H9 (cell line): Measurements from ENCODE around the gene LARGE1. TPM values are rescaled to one million over a fixed set of nuclear protein-coding genes. Genes with fewer than 3 reads are reported as not detected.

Source experiments
- DNase-seq: peaks from one replicate; pipeline ENCODE4 v3.0.0-alpha.2; 2017
- H2AFZ ChIP-seq: one replicate; pipeline ENCODE4 v1.6.1; 2013; ENCODE audit warnings: mild to moderate bottlenecking, low read length, control low read depth, moderate library complexity
- H2AK5ac ChIP-seq: 2 replicates; pipeline ENCODE4 v1.6.1; 2013; ENCODE audit warnings: low read length, control low read depth, mixed read lengths; ENCODE audit not compliant: insufficient read length
- H2BK120ac ChIP-seq: one replicate; pipeline ENCODE4 v1.6.1; 2013; ENCODE audit warnings: low read depth, mild to moderate bottlenecking, low read length, control low read depth, inconsistent platforms; ENCODE audit not compliant: poor library complexity, severe bottlenecking
- H2BK12ac ChIP-seq: 2 replicates; pipeline ENCODE4 v1.6.1; 2013; ENCODE audit warnings: low read length, control low read depth, mixed read lengths, low read depth; ENCODE audit not compliant: insufficient read length
- H2BK15ac ChIP-seq: 2 replicates; pipeline ENCODE4 v1.6.1; 2013; ENCODE audit warnings: low read depth, low read length, control low read depth
- H2BK20ac ChIP-seq: one replicate; pipeline ENCODE4 v1.6.1; 2013; ENCODE audit warnings: low read depth, mild to moderate bottlenecking, low read length, control low read depth, inconsistent platforms; ENCODE audit not compliant: poor library complexity, severe bottlenecking
- H2BK5ac ChIP-seq: 2 replicates; pipeline ENCODE4 v1.6.1; 2013; ENCODE audit warnings: low read length, control low read depth, mixed read lengths; ENCODE audit not compliant: insufficient read length
- H3K14ac ChIP-seq: 2 replicates; pipeline ENCODE4 v1.6.1; 2013; ENCODE audit warnings: low read length, control low read depth; ENCODE audit not compliant: insufficient read depth
- H3K18ac ChIP-seq: 2 replicates; pipeline ENCODE4 v1.6.1; 2013; ENCODE audit warnings: low read depth, mild to moderate bottlenecking, mixed read lengths, low read length, control low read depth; ENCODE audit not compliant: insufficient read length
- H3K23ac ChIP-seq: 2 replicates; pipeline ENCODE4 v1.6.1; 2013; ENCODE audit warnings: low read length, control low read depth, mixed read lengths, low read depth; ENCODE audit not compliant: insufficient read length
- H3K23me2 ChIP-seq: 2 replicates; pipeline ENCODE4 v1.6.1; 2013; ENCODE audit warnings: low read depth, mild to moderate bottlenecking, mixed read lengths, low read length, control low read depth; ENCODE audit not compliant: insufficient read length, poor library complexity, severe bottlenecking
- H3K27ac ChIP-seq: 2 replicates; pipeline ENCODE4 v1.5.1; 2013; ENCODE audit warnings: low read length, control low read depth, mixed read lengths, low read depth; ENCODE audit not compliant: insufficient read length
- H3K27me3 ChIP-seq: 2 replicates; pipeline ENCODE4 v1.6.1; 2013; ENCODE audit warnings: low read length, control low read depth, inconsistent platforms; ENCODE audit not compliant: insufficient read depth
- H3K4ac ChIP-seq: 2 replicates; pipeline ENCODE4 v1.6.1; 2013; ENCODE audit warnings: low read depth, mild to moderate bottlenecking, control low read depth, inconsistent platforms, low read length, moderate library complexity
- H3K4me1 ChIP-seq: 2 replicates; pipeline ENCODE4 v1.6.1; 2013; ENCODE audit warnings: low read length, control low read depth, inconsistent platforms; ENCODE audit not compliant: insufficient read depth
- H3K4me2 ChIP-seq: 2 replicates; pipeline ENCODE4 v1.6.1; 2013; ENCODE audit warnings: low read length, control low read depth, mixed read lengths; ENCODE audit not compliant: insufficient read length, insufficient read depth
- H3K56ac ChIP-seq: 2 replicates; pipeline ENCODE4 v1.6.1; 2013; ENCODE audit warnings: low read depth, mild to moderate bottlenecking, mixed read lengths, low read length, control low read depth; ENCODE audit not compliant: insufficient read length
- H3K79me1 ChIP-seq: 2 replicates; pipeline ENCODE4 v1.6.1; 2013; ENCODE audit warnings: low read depth, mild to moderate bottlenecking, moderate library complexity, low read length, control low read depth, inconsistent platforms; ENCODE audit not compliant: insufficient read depth, poor library complexity, severe bottlenecking
- H3K79me2 ChIP-seq: 2 replicates; pipeline ENCODE4 v1.6.1; 2013; ENCODE audit warnings: low read length, control low read depth, inconsistent platforms; ENCODE audit not compliant: insufficient read depth
- H3K9ac ChIP-seq: 2 replicates; pipeline ENCODE4 v1.6.1; 2013; ENCODE audit warnings: low read length, control low read depth, mixed read lengths; ENCODE audit not compliant: insufficient read length; ENCODE audit errors: extremely low read depth
- H3K9me3 ChIP-seq: one replicate; pipeline ENCODE4 v1.6.1; 2013; ENCODE audit warnings: low read depth, low read length, inconsistent platforms; ENCODE audit not compliant: control insufficient read depth
- H3T11ph ChIP-seq: one replicate; pipeline ENCODE4 v1.6.1; 2013; ENCODE audit warnings: mild to moderate bottlenecking, low read length, control low read depth, inconsistent platforms
- H4K20me1 ChIP-seq: one replicate; pipeline ENCODE4 v1.6.1; 2013; ENCODE audit not compliant: control insufficient read depth, insufficient read length, insufficient read depth
- H4K5ac ChIP-seq: 2 replicates; pipeline ENCODE4 v1.6.1; 2013; ENCODE audit warnings: low read depth, mild to moderate bottlenecking, mixed read lengths, low read length, control low read depth; ENCODE audit not compliant: insufficient read length
- H4K8ac ChIP-seq: replicated peaks from 2 replicates; pipeline ENCODE4 v1.6.1; 2013; ENCODE audit warnings: low read length, control low read depth, mixed read lengths, low read depth; ENCODE audit not compliant: insufficient read length
- H4K91ac ChIP-seq: 2 replicates; pipeline ENCODE4 v1.6.1; 2013; ENCODE audit warnings: low read depth, mild to moderate bottlenecking, moderate library complexity, mixed read lengths, low read length, control low read depth; ENCODE audit not compliant: insufficient read length
- H3K27ac Mint-ChIP-seq, 3 experiments: 2 replicates in 2 of 3; 3 replicates in 1 of 3; pipeline ENCODE4 v1.8.0; 2020 to 2021; ENCODE audit warnings: mixed read lengths in 3 of 3, mild to moderate bottlenecking in 1 of 3, moderate library complexity in 1 of 3
- H3K27me3 Mint-ChIP-seq: 2 replicates; pipeline ENCODE4 v1.8.0; 2021; ENCODE audit warnings: low read depth, mild to moderate bottlenecking, moderate library complexity, mixed read lengths
- H3K36me3 Mint-ChIP-seq, 3 experiments: 2 replicates in 2 of 3; 3 replicates in 1 of 3; pipeline ENCODE4 v1.8.0; 2020 to 2021; ENCODE audit warnings: low read depth in 3 of 3, mixed read lengths in 3 of 3; ENCODE audit not compliant: insufficient read depth in 1 of 3
- H3K4me1 Mint-ChIP-seq, 2 experiments: 2 replicates each; pipeline ENCODE4 v1.8.0; 2020; ENCODE audit warnings: mixed read lengths in 2 of 2
- H3K4me3 Mint-ChIP-seq, 2 experiments: 2 replicates in 1 of 2; 3 replicates in 1 of 2; pipeline ENCODE4 v1.8.0; 2020 to 2021; ENCODE audit warnings: mild to moderate bottlenecking in 2 of 2, mixed read lengths in 2 of 2, moderate library complexity in 1 of 2
- H3K9me3 Mint-ChIP-seq, 2 experiments: 2 replicates in 1 of 2; 3 replicates in 1 of 2; pipeline ENCODE4 v1.8.0; 2020; ENCODE audit warnings: mild to moderate bottlenecking in 2 of 2, mixed read lengths in 2 of 2, moderate library complexity in 1 of 2
- total RNA-seq: library from RNA; stranded (reverse); gene quantifications from 2 replicates; pipeline ENCODE4 v1.2.1, GENCODE V29; 2021
- TF ChIP-seq, protein P1 (sequence below): fragments of 200-600 bp; sonication (generic); conservative IDR thresholded peaks from 3 replicates; pipeline ENCODE4 v1.8.0; 2021; ENCODE audit warnings: antibody characterized with exemption, mild to moderate bottlenecking

Gene LARGE1
- total RNA-seq, 1 experiment from 2014 or later, result 43.5 TPM

DNA sequence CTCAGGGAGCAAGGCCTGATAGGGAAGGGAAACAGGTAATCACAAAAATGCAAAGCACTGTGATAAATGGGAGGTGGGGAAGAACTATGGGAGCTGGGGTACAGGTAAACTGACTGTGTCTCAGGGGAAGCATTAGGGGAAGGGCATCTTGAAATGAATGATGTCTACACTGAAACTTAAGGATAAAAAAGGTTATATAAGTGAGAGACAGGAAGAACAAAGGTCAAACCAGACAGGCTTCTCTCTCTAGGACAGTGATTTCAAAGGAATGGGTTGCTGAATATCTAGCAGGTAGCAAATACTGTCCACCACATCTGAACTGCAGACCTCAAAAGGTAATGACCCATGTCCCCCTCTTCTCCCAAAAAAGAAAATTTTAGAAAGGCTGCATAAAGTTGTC lies 529.0 kb downstream of the LARGE1 start:
- Histone ChIP-seq H3K23ac (no peak overlapping the region), H3K18ac (no peak overlapping the region), H3K23me2 (no peaks in the 10 kb centered on the region), H3K4me2 (no peak overlapping the region), H2AK5ac (no peak overlapping the region), H4K20me1 (no peaks in the 10 kb centered on the region), H2BK20ac (no peak overlapping the region), H3K14ac (no peak overlapping the region), H4K8ac (no peak overlapping the region), H3K56ac (no peak overlapping the region), H3K9ac (no peak overlapping the region), H3K79me1 (no peaks in the 10 kb centered on the region), H2BK5ac (no peak overlapping the region), H3K4ac (no peak overlapping the region), H4K5ac (no peak overlapping the region), H3K4me1 (no peaks in the 10 kb centered on the region), H3K79me2 (no peaks in the 10 kb centered on the region), H3K27ac (no peak overlapping the region), H3K9me3 (no peaks in the 10 kb centered on the region), H2BK120ac (no peak overlapping the region), H2AFZ (no peak overlapping the region), H3T11ph (no peak overlapping the region), H2BK15ac (no peak overlapping the region), H4K91ac (no peak overlapping the region), H3K27me3 (no peaks in the 10 kb centered on the region), H2BK12ac (no peak overlapping the region)
- no peaks in the 10 kb centered on the region for H3K4me1 Mint-ChIP-seq
- H3K4me3 Mint-ChIP-seq, result no peak overlapping the region
- no peak overlapping the region for H3K27ac Mint-ChIP-seq
- no peaks in the 10 kb centered on the region for H3K9me3 Mint-ChIP-seq
- TF ChIP-seq, protein P1, sequence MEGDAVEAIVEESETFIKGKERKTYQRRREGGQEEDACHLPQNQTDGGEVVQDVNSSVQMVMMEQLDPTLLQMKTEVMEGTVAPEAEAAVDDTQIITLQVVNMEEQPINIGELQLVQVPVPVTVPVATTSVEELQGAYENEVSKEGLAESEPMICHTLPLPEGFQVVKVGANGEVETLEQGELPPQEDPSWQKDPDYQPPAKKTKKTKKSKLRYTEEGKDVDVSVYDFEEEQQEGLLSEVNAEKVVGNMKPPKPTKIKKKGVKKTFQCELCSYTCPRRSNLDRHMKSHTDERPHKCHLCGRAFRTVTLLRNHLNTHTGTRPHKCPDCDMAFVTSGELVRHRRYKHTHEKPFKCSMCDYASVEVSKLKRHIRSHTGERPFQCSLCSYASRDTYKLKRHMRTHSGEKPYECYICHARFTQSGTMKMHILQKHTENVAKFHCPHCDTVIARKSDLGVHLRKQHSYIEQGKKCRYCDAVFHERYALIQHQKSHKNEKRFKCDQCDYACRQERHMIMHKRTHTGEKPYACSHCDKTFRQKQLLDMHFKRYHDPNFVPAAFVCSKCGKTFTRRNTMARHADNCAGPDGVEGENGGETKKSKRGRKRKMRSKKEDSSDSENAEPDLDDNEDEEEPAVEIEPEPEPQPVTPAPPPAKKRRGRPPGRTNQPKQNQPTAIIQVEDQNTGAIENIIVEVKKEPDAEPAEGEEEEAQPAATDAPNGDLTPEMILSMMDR, result no peak
- no peaks in the 10 kb centered on the region for H3K27me3 Mint-ChIP-seq
- no peak for DNase-seq
- H3K36me3 Mint-ChIP-seq, result peaks cover 0 to 3% (median 2%) of the 10 kb centered on the region in 3 experiments; a peak in 1 of 7 replicates
